Liver (tissue), 9 donors: ENCODE measurements around the gene HPN. TPM values are rescaled to one million over a fixed set of nuclear protein-coding genes. Genes with fewer than 3 reads are reported as not detected.
"Not testable (repeated sequence)": the region's sequence is repeated elsewhere in the genome, so short reads cannot be mapped to it uniquely, and the experiment has no call there.

Source experiments
- DNase-seq: peaks from one replicate; pipeline ENCODE4 v3.0.0-alpha.2; 2017; ENCODE audit warnings: low spot score
- H3K27ac ChIP-seq, 2 donors: one replicate each; pipeline ENCODE4 v1.7.0; 2013; ENCODE audit warnings: inconsistent platforms in 2 of 2, low read length in 2 of 2, control low read depth in 1 of 2, low read depth in 1 of 2, mild to moderate bottlenecking in 1 of 2
- H3K27me3 ChIP-seq, 4 donors: one replicate each; pipeline versions ENCODE4 v1.6.1 to v1.7.0; 2013; ENCODE audit warnings: low read length in 3 of 4, inconsistent platforms in 1 of 4, mild to moderate bottlenecking in 1 of 4, moderate library complexity in 1 of 4; ENCODE audit not compliant: control insufficient read depth in 4 of 4, insufficient read depth in 4 of 4
- H3K36me3 ChIP-seq, 4 donors: one replicate each; pipeline versions ENCODE4 v1.6.1 to v1.7.0; 2013; ENCODE audit warnings: low read length in 3 of 4, mild to moderate bottlenecking in 3 of 4, low read depth in 1 of 4, moderate library complexity in 1 of 4; ENCODE audit not compliant: control insufficient read depth in 4 of 4, insufficient read depth in 3 of 4
- H3K4me1 ChIP-seq, 4 donors: one replicate each; pipeline versions ENCODE4 v1.6.1 to v1.7.0; 2013; ENCODE audit warnings: low read length in 3 of 4, mild to moderate bottlenecking in 3 of 4, moderate library complexity in 1 of 4; ENCODE audit not compliant: control insufficient read depth in 4 of 4, insufficient read depth in 4 of 4
- H3K4me3 ChIP-seq, 3 donors: one replicate each; pipeline versions ENCODE4 v1.6.1 to v1.7.0; 2013; ENCODE audit warnings: low read length in 3 of 3, control low read depth in 1 of 3, low read depth in 1 of 3, mild to moderate bottlenecking in 1 of 3
- H3K9ac ChIP-seq, 2 donors: one replicate each; pipeline ENCODE4 v1.7.0; 2013; ENCODE audit warnings: low read length in 2 of 2, mild to moderate bottlenecking in 2 of 2, moderate library complexity in 2 of 2, control low read depth in 1 of 2, low read depth in 1 of 2
- H3K9me3 ChIP-seq, 4 donors: one replicate each; pipeline versions ENCODE4 v1.6.1 to v1.7.0; 2013; ENCODE audit warnings: low read length in 3 of 4; ENCODE audit not compliant: control insufficient read depth in 4 of 4
- ATF3 ChIP-seq: IDR thresholded peaks from 2 replicates; pipeline ENCODE4 v1.6.1; 2016; ENCODE audit warnings: antibody characterized with exemption
- CTCF ChIP-seq: fragments of 150-350 bp; IDR thresholded peaks from 2 replicates; pipeline ENCODE4 v1.5.1; 2017; ENCODE audit warnings: improper control_type of control experiment, low read depth, low read length; ENCODE audit not compliant: missing input control
- EGR1 ChIP-seq, 2 donors: IDR thresholded peaks; 2 replicates each; pipeline ENCODE4 v1.6.1; 2016 to 2018; ENCODE audit warnings: antibody characterized with exemption in 2 of 2, low read depth in 2 of 2
- FOXA1 ChIP-seq: IDR thresholded peaks from 2 replicates; pipeline ENCODE4 v1.6.1; 2016; ENCODE audit warnings: antibody characterized with exemption
- FOXA2 ChIP-seq: IDR thresholded peaks from 2 replicates; pipeline ENCODE4 v1.6.1; 2016; ENCODE audit warnings: antibody characterized with exemption
- GABPA ChIP-seq, 2 donors: IDR thresholded peaks in 1 of 2; conservative IDR thresholded peaks in 1 of 2; 2 replicates each; pipeline ENCODE4 v1.6.1; 2016; ENCODE audit warnings: antibody characterized with exemption in 2 of 2, mild to moderate bottlenecking in 1 of 2, moderate library complexity in 1 of 2
- HNF4A ChIP-seq, 2 donors: conservative IDR thresholded peaks; 2 replicates each; pipeline ENCODE4 v1.6.1; 2016; ENCODE audit warnings: antibody characterized with exemption in 2 of 2, mild to moderate bottlenecking in 2 of 2
- HNF4G ChIP-seq: IDR thresholded peaks from 2 replicates; pipeline ENCODE4 v1.6.1; 2016; ENCODE audit warnings: antibody characterized with exemption
- JUND ChIP-seq, 2 donors: IDR thresholded peaks; 2 replicates each; pipeline ENCODE4 v1.6.1; 2016; ENCODE audit warnings: antibody characterized with exemption in 2 of 2
- MAX ChIP-seq: IDR thresholded peaks from 2 replicates; pipeline ENCODE4 v1.6.1; 2016; ENCODE audit warnings: antibody characterized with exemption
- NR2F2 ChIP-seq: IDR thresholded peaks from 2 replicates; pipeline ENCODE4 v1.6.1; 2016; ENCODE audit warnings: antibody characterized with exemption
- RAD21 ChIP-seq, 2 donors: IDR thresholded peaks; 2 replicates each; pipeline ENCODE4 v1.6.1; 2016; ENCODE audit warnings: antibody characterized with exemption in 2 of 2, mild to moderate bottlenecking in 2 of 2
- REST ChIP-seq: IDR thresholded peaks from 2 replicates; pipeline ENCODE4 v1.6.1; 2016; ENCODE audit warnings: antibody characterized with exemption, mild to moderate bottlenecking
- RXRA ChIP-seq, 2 donors: IDR thresholded peaks; 2 replicates each; pipeline ENCODE4 v1.6.1; 2017 to 2018; ENCODE audit warnings: antibody characterized with exemption in 2 of 2, mild to moderate bottlenecking in 1 of 2
- SP1 ChIP-seq: IDR thresholded peaks from 2 replicates; pipeline ENCODE4 v1.6.1; 2018; ENCODE audit warnings: antibody characterized with exemption, mild to moderate bottlenecking
- YY1 ChIP-seq: IDR thresholded peaks from 2 replicates; pipeline ENCODE4 v1.6.1; 2016; ENCODE audit warnings: antibody characterized with exemption, mild to moderate bottlenecking
- ZBTB33 ChIP-seq: IDR thresholded peaks from 2 replicates; pipeline ENCODE4 v1.6.1; 2016; ENCODE audit warnings: antibody characterized with exemption
- WGBS: extraction: QIAGEN DNeasy Blood & Tissue Kit; methylation state at CpG from one replicate; pipeline ENCODE4 v1.1.7; 2013; 5-methylcytosine and 5-hydroxymethylcytosine counted together
- polyA plus RNA-seq, 2 donors: library from polyadenylated mRNA; stranded (reverse) in 1 of 2; unstranded in 1 of 2; fragments of 200-250 nt in 1 of 2; fragments of >200 nt in 1 of 2; fragmentation: Nextera tagmentation in 1 of 2; extraction: Ambion mirVana in 1 of 2; gene quantifications; one replicate each; pipeline versions ENCODE4 v1.2.1 to v1.2.3, GENCODE V29; 2013 to 2015
- total RNA-seq, 2 donors: library from RNA; depleted of rRNA; stranded (reverse); fragments of >200 nt; gene quantifications; one replicate each; pipeline ENCODE4 v1.2.3, GENCODE V29; 2014
- donor health status: healthy.
- donor health status: healthy.
- donor health status: healthy.
- donor health status: healthy.
- donor health status: healthy.

Gene HPN
- total and polyA plus RNA-seq, 4 donors: 130 to 535 (median 335) TPM

- Histone ChIP-seq H3K27me3 (no peaks in the 10 kb centered on the region), H3K36me3 (peaks cover 0 to 10% (median 6%) of the 10 kb centered on the region in 4 donors), H3K9me3 (no peaks in the 10 kb centered on the region), H3K9ac (no peak overlapping the region), H3K4me3 (no peak overlapping the region), H3K4me1 (peaks cover 3 to 19% (median 11%) of the 10 kb centered on the region in 4 donors), H3K27ac (no peak overlapping the region)
- TF ChIP-seq FOXA2: no peak
- TF ChIP-seq CTCF: no peak
- no peak for TF ChIP-seq REST
- no peak for TF ChIP-seq JUND (IDR thresholded peaks at IDR 0.05)
- TF ChIP-seq RXRA (IDR thresholded peaks at IDR 0.05): no peak
- TF ChIP-seq YY1: no peak
- no peak for TF ChIP-seq MAX
- TF ChIP-seq ZBTB33: no peak
- no peak for TF ChIP-seq NR2F2
- no peak for TF ChIP-seq SP1
- no peak for TF ChIP-seq GABPA (IDR thresholded peaks at IDR 0.05 in 1 of 2, conservative IDR thresholded peaks at IDR 0.05 in 1 of 2)
- no peak for TF ChIP-seq ATF3
- TF ChIP-seq FOXA1: no peak
- no peak for TF ChIP-seq HNF4G
- TF ChIP-seq HNF4A (conservative IDR thresholded peaks at IDR 0.05): no peak
- TF ChIP-seq RAD21 (IDR thresholded peaks at IDR 0.05): no peak
- no peak for TF ChIP-seq EGR1 (IDR thresholded peaks at IDR 0.05; ENCODE audit: low read depth in 2 of 2)
- no peak for DNase-seq
- WGBS: 92% methylated on average over 5 of the region's 5 CpGs
Measured at GRCh38 chr19:35006999-35007365, 34.5 kb upstream of the HPN start.

GRCh38 chr19:35007427-35007826 lies 34.1 kb upstream of the HPN start:
- not testable (repeated sequence) for H3K9ac ChIP-seq

More at GRCh38 chr19:35007427-35007826, 34.1 kb upstream of the HPN start:
- DNase-seq, H3K27me3 ChIP-seq, H3K27ac ChIP-seq, H3K9me3 ChIP-seq, H3K4me3 ChIP-seq: not testable (repeated sequence)
- peaks cover 3 to 17% (median 11%) of the 10 kb centered on the region in 4 donors for H3K4me1 ChIP-seq
- WGBS: 97% methylated on average over 8 of the region's 8 CpGs
- peaks cover 0 to 10% (median 6%) of the 10 kb centered on the region in 4 donors for H3K36me3 ChIP-seq
